GM15510 (cell line): ENCODE results near the gene ZXDC.

ENCODE experiments used
- POLR2A ChIP-seq: IDR thresholded peaks from 3 replicates; pipeline ENCODE4 v1.6.1; 2011; ENCODE audit warnings: borderline replicate concordance; ENCODE audit not compliant: insufficient read length; ENCODE audit errors: extremely low read depth

ZXDC gene

GRCh38 chr3:126419886-126420786 is 55.6 kb downstream of the ZXDC start:
- TF ChIP-seq POLR2A = no peak

GRCh38 chr3:126419151-126419703 is 56.5 kb downstream of the ZXDC start:
- TF ChIP-seq POLR2A = no peak

GRCh38 chr3:126418661-126419131 is 57.0 kb downstream of the ZXDC start:
- TF ChIP-seq POLR2A = no peak

GRCh38 chr3:126417981-126418530 is 57.6 kb downstream of the ZXDC start:
- TF ChIP-seq POLR2A = no peak

- no peak for TF ChIP-seq POLR2A
Measured at GRCh38 chr3:126417515-126417914, 58.2 kb downstream of the ZXDC start.

GRCh38 chr3:126416943-126417342 is 58.7 kb downstream of the ZXDC start:
- no peak for TF ChIP-seq POLR2A

GRCh38 chr3:126415661-126416591 is 59.8 kb downstream of the ZXDC start:
- no peak for TF ChIP-seq POLR2A

- TF ChIP-seq POLR2A = no peak
Measured at GRCh38 chr3:126414961-126415660, 60.6 kb downstream of the ZXDC start.

GRCh38 chr3:126414406-126414805 is 61.3 kb downstream of the ZXDC start:
- TF ChIP-seq POLR2A = no peak

GRCh38 chr3:126413693-126414080 is 62.0 kb downstream of the ZXDC start:
- no peak for TF ChIP-seq POLR2A

- TF ChIP-seq POLR2A = no peak
Measured at GRCh38 chr3:126412841-126413692, 62.6 kb downstream of the ZXDC start.

- TF ChIP-seq POLR2A = no peak
Measured at GRCh38 chr3:126408099-126408498, 67.6 kb downstream of the ZXDC start.

GRCh38 chr3:126407412-126408044 is 68.2 kb downstream of the ZXDC start:
- no peak for TF ChIP-seq POLR2A
